ENCODE data around the gene PREX1.

DNA sequence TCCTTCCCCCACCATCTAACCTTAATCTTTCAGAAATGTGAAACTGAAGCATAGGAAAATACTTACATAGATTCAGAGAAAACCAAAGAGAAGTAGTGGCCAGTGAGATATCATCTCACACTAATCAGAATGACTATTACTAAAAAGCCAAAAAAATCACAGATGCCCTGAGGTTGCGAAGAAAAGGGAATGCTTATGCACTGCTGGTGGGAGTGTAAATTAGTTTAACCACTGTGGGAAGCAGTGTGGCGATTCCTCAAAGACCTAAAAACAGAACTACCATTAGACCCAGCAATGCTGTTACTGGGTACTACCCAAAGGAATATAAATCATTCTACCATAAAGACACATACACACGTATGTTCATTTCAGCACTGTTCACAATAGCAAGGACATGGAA lies 9.2 kb upstream of the PREX1 start:
- no peak for TF ChIP-seq CTCF (IDR thresholded peaks at IDR 0.05)
- TF ChIP-seq POLR2A (IDR thresholded peaks at IDR 0.05) = no peak

Data from vagina (tissue), 2 donors.